Esophagus muscularis mucosa (tissue), 4 donors: ENCODE measurements around the gene PLCB2. TPM values are rescaled to one million over a fixed set of nuclear protein-coding genes. Genes with fewer than 3 reads are reported as not detected.

Experiments used
- DNase-seq: peaks from one replicate; pipeline ENCODE4 v3.0.0-alpha.2; 2017; ENCODE audit errors: extremely low spot score
- H3K27ac ChIP-seq, 4 donors: fragments of 200-600 bp; sonication (generic); replicated peaks in 1 of 4; 1 replicate in 3 of 4; 2 replicates in 1 of 4; pipeline ENCODE4 v1.5.1; 2016 to 2019; ENCODE audit warnings: mild to moderate bottlenecking in 1 of 4
- H3K27me3 ChIP-seq, 4 donors: fragments of 200-600 bp; sonication (generic); one replicate each; pipeline versions ENCODE4 v1.5.1 to v1.6.0; 2016 to 2019
- H3K36me3 ChIP-seq, 4 donors: fragments of 200-600 bp; sonication (generic); one replicate each; pipeline ENCODE4 v1.5.1; 2016 to 2019
- H3K4me1 ChIP-seq, 4 donors: fragments of 200-600 bp; sonication (generic); one replicate each; pipeline ENCODE4 v1.5.1; 2016 to 2019
- H3K4me3 ChIP-seq, 4 donors: fragments of 200-600 bp; sonication (generic); 1 replicate in 2 of 4; 2 replicates in 2 of 4; pipeline ENCODE4 v1.5.1; 2016 to 2019; ENCODE audit warnings: mild to moderate bottlenecking in 4 of 4, moderate library complexity in 1 of 4
- H3K9me3 ChIP-seq, 4 donors: fragments of 200-600 bp; sonication (generic); 1 replicate in 3 of 4; 2 replicates in 1 of 4; pipeline ENCODE4 v1.5.1; 2016 to 2019
- EP300 ChIP-seq: sonication (generic); formaldehyde crosslinking; IDR thresholded peaks from one replicate; pipeline ENCODE4 v1.6.1; 2017; ENCODE audit warnings: antibody characterized with exemption
- POLR2A ChIP-seq: fragments of 450-650 bp; IDR thresholded peaks from one replicate; pipeline ENCODE4 v1.6.1; 2017; ENCODE audit warnings: antibody characterized with exemption, moderate library complexity, mild to moderate bottlenecking, low read depth
- POLR2AphosphoS5 ChIP-seq, 2 donors: sonication (generic); formaldehyde crosslinking; IDR thresholded peaks; one replicate each; pipeline ENCODE4 v1.6.1; 2017; ENCODE audit warnings: antibody characterized with exemption in 2 of 2
- WGBS: methylation state at CpG from one replicate; pipeline ENCODE4 v1.1.5; 2018; 5-methylcytosine and 5-hydroxymethylcytosine counted together
- intact Hi-C: fragments of 100-400 bp; cut with DNase I; formaldehyde crosslinking; loops from one replicate; pipeline ENCODE4 v1.15.1; 2023
- total RNA-seq, 4 donors: library from RNA; depleted of rRNA; stranded (reverse); fragments of >200 nt; gene quantifications; one replicate each; pipeline versions ENCODE4 v1.1.0 to v1.2.1, GENCODE V29; 2016
- TF ChIP-seq, protein P1 (sequence below), 3 experiments: fragments of 200-600 bp in 2 of 3; fragments of 450-650 bp in 1 of 3; sonication (generic) in 2 of 3; IDR thresholded peaks; one replicate each; pipeline ENCODE4 v1.5.1; 2017 to 2019; ENCODE audit warnings: antibody characterized with exemption in 3 of 3, mild to moderate bottlenecking in 2 of 3, moderate library complexity in 1 of 3

The PLCB2 gene
- total RNA-seq, 4 donors from 2014 or later: 5.8 to 13.3 (median 9.7) TPM

DNA sequence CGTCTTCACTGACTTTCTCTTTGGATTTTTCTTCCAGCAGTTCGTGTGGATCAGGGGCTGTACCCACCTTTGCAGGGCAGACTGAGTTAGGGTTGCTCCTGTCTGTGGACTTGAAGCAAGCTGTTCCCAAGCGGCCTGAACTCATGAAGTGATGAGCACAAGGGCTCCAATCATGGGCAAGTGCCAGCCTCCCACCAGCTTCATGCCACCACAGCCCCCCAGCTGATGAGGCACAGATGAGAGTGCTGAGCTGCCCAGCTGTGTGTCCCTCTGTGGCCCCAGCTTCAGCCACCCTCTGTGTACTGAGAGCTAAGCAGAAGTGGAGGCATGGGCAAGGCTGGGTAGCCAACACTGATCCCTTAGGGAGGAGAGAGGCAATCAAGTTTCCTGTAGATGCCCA, 3.3 kb upstream of the PLCB2 start:
- Histone ChIP-seq H3K4me3 (no peak overlapping the region), H3K36me3 (no peaks in the 10 kb centered on the region), H3K27me3 (peaks cover 0 to 4% (median 0%) of the 10 kb centered on the region in 4 donors), H3K4me1 (peaks cover 0 to 25% (median 17%) of the 10 kb centered on the region in 4 donors), H3K9me3 (no peaks in the 10 kb centered on the region), H3K27ac (no peak overlapping the region)
- WGBS: 69% methylated on average over 3 of the region's 3 CpGs
- no peak for DNase-seq
- TF ChIP-seq POLR2A: no peak
- TF ChIP-seq, protein P1, sequence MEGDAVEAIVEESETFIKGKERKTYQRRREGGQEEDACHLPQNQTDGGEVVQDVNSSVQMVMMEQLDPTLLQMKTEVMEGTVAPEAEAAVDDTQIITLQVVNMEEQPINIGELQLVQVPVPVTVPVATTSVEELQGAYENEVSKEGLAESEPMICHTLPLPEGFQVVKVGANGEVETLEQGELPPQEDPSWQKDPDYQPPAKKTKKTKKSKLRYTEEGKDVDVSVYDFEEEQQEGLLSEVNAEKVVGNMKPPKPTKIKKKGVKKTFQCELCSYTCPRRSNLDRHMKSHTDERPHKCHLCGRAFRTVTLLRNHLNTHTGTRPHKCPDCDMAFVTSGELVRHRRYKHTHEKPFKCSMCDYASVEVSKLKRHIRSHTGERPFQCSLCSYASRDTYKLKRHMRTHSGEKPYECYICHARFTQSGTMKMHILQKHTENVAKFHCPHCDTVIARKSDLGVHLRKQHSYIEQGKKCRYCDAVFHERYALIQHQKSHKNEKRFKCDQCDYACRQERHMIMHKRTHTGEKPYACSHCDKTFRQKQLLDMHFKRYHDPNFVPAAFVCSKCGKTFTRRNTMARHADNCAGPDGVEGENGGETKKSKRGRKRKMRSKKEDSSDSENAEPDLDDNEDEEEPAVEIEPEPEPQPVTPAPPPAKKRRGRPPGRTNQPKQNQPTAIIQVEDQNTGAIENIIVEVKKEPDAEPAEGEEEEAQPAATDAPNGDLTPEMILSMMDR (IDR thresholded peaks at IDR 0.05): no peak
- TF ChIP-seq POLR2AphosphoS5 (IDR thresholded peaks at IDR 0.05): no peak
- no peak for TF ChIP-seq EP300
- intact Hi-C loops: no loop called here

DNA sequence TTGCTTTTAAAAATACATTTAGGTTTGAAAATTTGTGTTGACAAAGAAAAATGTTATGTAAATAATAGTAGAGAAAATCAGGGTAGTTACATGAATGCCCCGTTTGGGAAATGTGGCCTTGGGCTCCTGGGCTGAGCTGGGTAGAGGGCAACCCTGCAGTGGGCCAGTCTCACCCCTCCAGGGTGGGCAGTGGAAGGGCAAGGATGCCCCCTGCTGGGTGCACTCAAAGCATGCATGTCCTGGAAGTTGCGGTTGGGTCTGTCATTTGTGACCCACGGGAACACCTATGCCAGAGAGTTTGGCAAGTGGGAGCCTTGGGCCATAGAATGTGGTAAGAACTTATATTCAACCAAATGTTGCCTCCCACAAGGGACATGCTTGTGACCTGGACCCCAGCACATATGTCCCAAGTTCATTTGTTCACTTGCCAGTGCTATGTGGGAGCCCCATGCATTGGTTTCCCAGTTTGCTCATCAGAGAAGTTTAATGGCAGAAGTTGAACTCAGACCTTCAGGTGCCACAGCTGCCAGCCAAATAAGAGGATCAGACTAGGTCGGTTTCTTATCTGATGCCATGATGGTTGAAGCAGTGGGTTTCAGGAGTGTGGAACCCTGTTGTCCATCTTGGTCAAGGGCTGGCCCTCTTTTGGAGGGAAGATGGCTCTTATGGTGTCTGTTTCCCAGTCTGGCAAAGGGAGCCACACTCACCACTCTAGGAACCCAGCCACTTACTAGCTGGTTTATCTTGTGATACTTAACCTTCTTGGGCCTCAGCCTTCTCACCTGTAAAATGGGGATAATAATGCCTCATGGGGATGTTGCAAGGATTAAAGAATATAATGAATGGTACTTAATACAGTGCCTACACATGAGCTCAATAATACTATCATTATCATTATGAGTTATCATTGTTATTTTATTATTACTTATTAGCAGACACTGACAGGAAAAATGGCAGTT, 2.5 kb upstream of the PLCB2 start:
- intact Hi-C loops: no loop called here
- WGBS: 38% methylated on average over 4 of the region's 4 CpGs
- Histone ChIP-seq H3K27ac (no peak overlapping the region), H3K4me1 (peaks cover 0 to 25% (median 17%) of the 10 kb centered on the region in 4 donors), H3K27me3 (peaks cover 0 to 4% (median 0%) of the 10 kb centered on the region in 4 donors), H3K9me3 (no peaks in the 10 kb centered on the region), H3K36me3 (no peaks in the 10 kb centered on the region), H3K4me3 (no peak overlapping the region)
- TF ChIP-seq, protein P1 (IDR thresholded peaks at IDR 0.05): peak; percentile 59 to 68 (median 62)
- TF ChIP-seq POLR2AphosphoS5 (IDR thresholded peaks at IDR 0.05): no peak
- DNase-seq: no peak

DNA sequence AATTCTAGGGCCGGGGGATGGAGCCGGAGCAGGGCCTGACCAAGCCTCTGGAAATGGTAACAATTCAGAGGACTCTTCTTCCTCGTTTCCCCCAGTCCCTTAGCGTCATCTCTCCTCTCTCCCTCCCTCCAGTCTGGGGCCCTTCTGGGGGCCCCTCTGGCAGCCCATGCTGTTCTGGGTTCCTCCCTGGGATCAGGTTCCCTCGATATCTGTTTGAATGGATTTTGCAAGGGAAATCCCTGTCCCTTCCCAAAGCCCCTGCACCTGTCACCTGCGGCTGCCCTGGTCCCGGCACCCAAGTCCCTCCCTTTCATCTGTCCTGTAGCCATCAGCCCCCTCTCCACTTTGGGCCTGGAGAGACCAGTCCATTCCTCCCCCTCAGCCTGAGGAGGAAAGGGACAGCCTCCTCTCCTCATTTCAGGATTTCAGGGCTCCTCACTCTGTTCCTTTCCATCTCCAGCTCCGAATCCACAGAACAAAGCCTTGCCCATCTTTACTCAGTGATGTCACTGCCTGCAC, 1.7 kb upstream of the PLCB2 start:
- Histone ChIP-seq H3K27ac (no peak overlapping the region), H3K4me1 (peaks cover 0 to 25% (median 17%) of the 10 kb centered on the region in 4 donors), H3K4me3 (no peak overlapping the region), H3K9me3 (no peaks in the 10 kb centered on the region), H3K27me3 (peaks cover 0 to 4% (median 0%) of the 10 kb centered on the region in 4 donors), H3K36me3 (no peaks in the 10 kb centered on the region)
- TF ChIP-seq EP300 (no peak), POLR2AphosphoS5 (IDR thresholded peaks at IDR 0.05) (no peak), POLR2A (no peak)
- TF ChIP-seq, protein P1 (IDR thresholded peaks at IDR 0.05): no peak
- 79% methylated on average over 8 of the region's 8 CpGs for WGBS
- no peak for DNase-seq
- intact Hi-C loops: no loop called here

DNA sequence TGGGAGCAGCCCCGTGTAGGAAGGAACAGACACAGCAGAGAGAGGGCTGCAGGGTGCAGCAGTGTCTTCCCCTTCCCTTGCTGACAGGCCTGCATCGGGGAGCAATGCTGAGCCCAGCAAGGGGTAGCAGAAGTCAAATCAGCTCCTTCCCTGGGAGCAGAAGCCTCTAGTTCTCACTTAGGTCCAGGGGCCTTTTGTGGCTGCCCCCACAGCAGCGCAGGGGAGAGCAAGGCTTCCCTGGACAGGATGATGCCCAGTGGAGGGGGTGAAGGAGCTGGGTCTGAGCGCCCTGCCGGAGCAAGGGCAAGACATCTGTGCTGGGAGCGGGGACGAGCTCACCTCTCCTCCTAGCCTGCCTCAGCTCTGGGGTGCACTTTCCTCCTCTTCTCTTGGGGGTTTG, 827 bp downstream of the PLCB2 start:
- peaks cover 0 to 15% (median 7%) of the 10 kb centered on the region in 4 donors for H3K4me1 ChIP-seq
- H3K9me3 ChIP-seq: no peaks in the 10 kb centered on the region
- WGBS: 73% methylated on average over 7 of the region's 7 CpGs
- H3K36me3 ChIP-seq: no peaks in the 10 kb centered on the region
- H3K27ac ChIP-seq: no peak overlapping the region
- peaks cover 0 to 11% (median 0%) of the 10 kb centered on the region in 4 donors for H3K27me3 ChIP-seq
- intact Hi-C loops: no loop called here
- no peak for TF ChIP-seq POLR2A
- TF ChIP-seq EP300: no peak
- no peak for TF ChIP-seq POLR2AphosphoS5 (IDR thresholded peaks at IDR 0.05)
- TF ChIP-seq, protein P1 (IDR thresholded peaks at IDR 0.05): no peak
- H3K4me3 ChIP-seq: peak overlapping the region; percentile 18 to 45 (median 29)
- DNase-seq: no peak
